Esophagus (tissue), 2 donors: ENCODE measurements around the gene GPM6B. TPM values are rescaled to one million over a fixed set of nuclear protein-coding genes. Genes with fewer than 3 reads are reported as not detected.

Experiments used
- H3K27ac ChIP-seq, 2 donors: one replicate each; pipeline ENCODE4 v1.5.1; 2013; ENCODE audit warnings: low read depth in 2 of 2, mild to moderate bottlenecking in 2 of 2, inconsistent platforms in 1 of 2, low read length in 1 of 2, moderate library complexity in 1 of 2
- H3K27me3 ChIP-seq, 2 donors: one replicate each; pipeline ENCODE4 v1.6.1; 2013; ENCODE audit warnings: low read length in 2 of 2, control low read depth in 1 of 2, mild to moderate bottlenecking in 1 of 2; ENCODE audit not compliant: insufficient read depth in 2 of 2, control insufficient read depth in 1 of 2
- H3K36me3 ChIP-seq, 2 donors: one replicate each; pipeline ENCODE4 v1.6.1; 2013; ENCODE audit warnings: low read length in 1 of 2; ENCODE audit not compliant: control insufficient read depth in 2 of 2, insufficient read depth in 2 of 2
- H3K4me1 ChIP-seq, 2 donors: one replicate each; pipeline ENCODE4 v1.6.1; 2013; ENCODE audit warnings: low read length in 1 of 2; ENCODE audit not compliant: control insufficient read depth in 2 of 2, insufficient read depth in 2 of 2
- H3K4me3 ChIP-seq, 2 donors: one replicate each; pipeline ENCODE4 v1.5.1; 2013; ENCODE audit warnings: low read length in 2 of 2, mild to moderate bottlenecking in 2 of 2, low read depth in 1 of 2, moderate library complexity in 1 of 2
- H3K9me3 ChIP-seq, 2 donors: one replicate each; pipeline ENCODE4 v1.6.1; 2013; ENCODE audit warnings: mild to moderate bottlenecking in 2 of 2, low read depth in 1 of 2, low read length in 1 of 2, moderate library complexity in 1 of 2; ENCODE audit not compliant: control insufficient read depth in 2 of 2, insufficient read depth in 1 of 2
- WGBS, 2 donors: extraction: QIAGEN DNeasy Blood & Tissue Kit; methylation state at CpG; one replicate each; pipeline ENCODE4 v1.1.7; 2013; 5-methylcytosine and 5-hydroxymethylcytosine counted together
- polyA plus RNA-seq, 2 donors: library from polyadenylated mRNA; stranded (reverse); fragments of 200-250 nt; gene quantifications; one replicate each; pipeline ENCODE4 v1.2.3, GENCODE V29; 2013
- donor health status: healthy with polysubstance abuse.
- donor health status: Bipolar disorder and iron deficiency.

The GPM6B gene
- polyA plus RNA-seq, 2 donors = 1.1 to 3.1 TPM

DNA sequence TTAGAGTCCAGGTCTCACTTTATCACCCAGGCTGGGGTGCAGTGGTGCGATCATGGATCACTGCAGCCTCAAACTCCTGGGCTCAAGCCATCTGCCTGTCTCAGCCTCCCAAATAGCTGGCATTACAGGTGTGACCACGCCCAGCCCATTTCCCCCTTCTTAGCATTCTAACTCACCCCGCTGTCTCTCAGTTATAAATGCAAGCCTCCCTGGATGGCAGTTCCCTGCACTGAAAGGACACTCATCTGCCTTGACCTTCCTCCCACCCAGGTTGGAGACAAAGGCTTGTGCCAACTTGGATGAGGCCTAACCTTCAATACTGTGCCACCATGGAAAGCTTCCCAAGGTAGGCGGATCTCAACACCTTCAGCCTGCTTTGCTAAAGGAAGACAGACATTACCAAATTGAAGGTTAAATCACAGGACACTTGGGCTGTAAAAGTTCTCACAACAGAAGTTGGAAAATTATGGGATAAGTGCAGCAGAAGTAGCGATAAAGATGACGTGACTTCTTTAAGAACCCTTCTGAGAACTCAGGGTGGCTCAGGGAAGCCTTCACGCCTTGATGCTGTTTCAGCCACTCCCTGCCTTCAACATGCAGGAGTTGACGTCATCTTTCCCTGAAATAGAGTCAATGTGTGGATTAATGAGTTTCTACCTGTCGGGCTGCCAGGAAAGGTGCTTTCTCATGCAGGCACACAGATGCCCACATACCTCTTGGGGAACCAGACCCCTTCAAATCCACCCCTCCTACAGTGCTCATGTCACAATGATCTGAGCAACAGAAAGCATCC, 10.6 kb upstream of the GPM6B start:
- Histone ChIP-seq H3K36me3 (no peaks in the 10 kb centered on the region), H3K4me3 (no peak overlapping the region), H3K9me3 (no peaks in the 10 kb centered on the region), H3K4me1 (peaks cover 0 to 3% of the 10 kb centered on the region in 2 donors), H3K27ac (peak overlapping the region; percentile 73 to 85), H3K27me3 (peaks cover 0 to 3% of the 10 kb centered on the region in 2 donors)
- 62 to 66% methylated on average over 9 of the region's 9 CpGs for WGBS, 2 donors

DNA sequence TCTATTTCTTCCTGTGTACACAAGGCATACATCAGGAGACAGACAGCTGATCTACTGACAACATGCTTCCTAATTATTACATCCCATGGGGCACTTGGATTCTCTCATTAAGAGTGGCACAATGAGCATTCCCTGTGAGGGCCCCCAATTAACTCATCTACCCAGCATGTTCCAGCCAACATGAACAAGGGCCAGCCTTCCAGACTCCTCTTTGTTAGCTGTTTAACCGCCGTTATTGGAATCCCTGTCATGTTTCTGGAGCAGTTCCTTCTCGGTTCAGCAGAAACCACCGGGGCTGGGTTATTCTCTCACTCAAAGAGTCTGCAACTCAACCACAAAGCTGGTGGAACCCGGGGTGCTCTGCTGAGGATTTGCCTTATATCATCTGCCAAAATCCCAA, 9.9 kb upstream of the GPM6B start:
- 76 to 84% methylated on average over 5 of the region's 5 CpGs for WGBS, 2 donors
- Histone ChIP-seq H3K9me3 (no peaks in the 10 kb centered on the region), H3K4me3 (no peak overlapping the region), H3K4me1 (peaks cover 0 to 3% of the 10 kb centered on the region in 2 donors), H3K36me3 (no peaks in the 10 kb centered on the region), H3K27me3 (peaks cover 0 to 3% of the 10 kb centered on the region in 2 donors), H3K27ac (peak overlapping the region; percentile 72 to 85)

DNA sequence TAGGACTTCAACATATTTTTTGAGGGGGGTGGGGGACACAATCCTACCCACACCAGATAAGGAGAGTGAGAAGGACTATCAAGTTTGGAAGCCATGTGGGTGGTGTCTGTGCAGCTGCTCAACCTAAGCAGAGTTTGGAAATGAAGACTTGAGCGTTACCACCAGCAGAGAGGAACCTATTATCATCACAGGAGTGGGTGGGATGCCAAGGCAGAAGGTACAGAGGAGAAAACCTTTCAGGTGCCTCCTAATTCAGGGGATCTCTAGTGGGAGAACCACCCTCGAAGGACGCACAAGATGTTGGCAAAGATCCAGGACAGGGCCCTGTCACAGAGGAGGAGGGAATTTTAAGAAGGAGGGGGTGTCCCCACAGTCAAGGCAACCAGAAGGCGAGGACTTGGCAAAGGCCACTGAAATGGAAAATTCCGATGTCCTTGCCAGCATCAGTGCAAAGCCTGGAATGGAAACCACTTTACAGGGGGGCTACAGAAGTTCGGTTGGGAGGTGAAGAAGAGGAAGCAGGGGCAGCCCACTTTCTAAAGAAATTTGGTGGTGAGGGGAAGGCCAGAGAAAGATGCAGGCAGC, 8.4 kb upstream of the GPM6B start:
- Histone ChIP-seq H3K4me3 (no peak overlapping the region), H3K27ac (no peak overlapping the region), H3K27me3 (no peaks in the 10 kb centered on the region), H3K4me1 (peaks cover 0 to 3% of the 10 kb centered on the region in 2 donors), H3K36me3 (no peaks in the 10 kb centered on the region), H3K9me3 (no peaks in the 10 kb centered on the region)
- 50 to 69% methylated on average over 6 of the region's 6 CpGs for WGBS, 2 donors

- H3K27me3 ChIP-seq = no peaks in the 10 kb centered on the region
- H3K36me3 ChIP-seq = no peaks in the 10 kb centered on the region
- no peaks in the 10 kb centered on the region for H3K9me3 ChIP-seq
- no peak overlapping the region for H3K4me3 ChIP-seq
- no peak overlapping the region for H3K27ac ChIP-seq
- peaks cover 0 to 3% of the 10 kb centered on the region in 2 donors for H3K4me1 ChIP-seq
- 86 to 87% methylated on average over 6 of the region's 6 CpGs for WGBS, 2 donors
These were observed 7.9 kb upstream of the GPM6B start for GRCh38 chrX:13824746-13825145.

GRCh38 chrX:13821738-13822137, 4.8 kb upstream of the GPM6B start:
- Histone ChIP-seq H3K36me3 (no peaks in the 10 kb centered on the region), H3K9me3 (no peaks in the 10 kb centered on the region), H3K27ac (no peak overlapping the region), H3K27me3 (peaks cover 0 to 3% of the 10 kb centered on the region in 2 donors), H3K4me1 (no peaks in the 10 kb centered on the region), H3K4me3 (no peak overlapping the region)
- 65 to 76% methylated on average over 6 of the region's 6 CpGs for WGBS, 2 donors

- Histone ChIP-seq H3K27me3 (peaks cover 0 to 6% of the 10 kb centered on the region in 2 donors), H3K4me3 (no peak overlapping the region)
- 87 to 90% methylated on average over 6 of the region's 6 CpGs for WGBS, 2 donors
These were observed 717 bp downstream of the GPM6B start for GRCh38 chrX:13816176-13816575.

DNA sequence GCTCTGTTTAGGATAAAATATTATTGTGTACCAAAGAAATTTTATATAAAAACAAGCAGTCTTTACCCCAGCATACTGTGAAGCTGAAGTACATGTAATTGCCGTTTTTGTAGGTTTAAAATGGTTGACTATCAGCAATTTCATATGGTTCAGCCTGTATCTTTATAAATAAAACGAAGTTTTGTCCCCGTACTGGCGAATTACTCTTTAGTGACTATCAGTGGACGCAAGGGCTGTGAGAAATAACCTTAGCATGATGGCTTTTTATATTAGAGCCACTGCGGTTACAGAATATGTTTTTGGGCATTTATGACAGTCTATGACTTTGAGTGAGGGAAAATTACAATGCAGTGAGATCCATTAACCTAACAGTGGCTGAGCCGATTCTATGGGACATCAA, 1.2 kb downstream of the GPM6B start:
- WGBS, 2 donors = 87 to 90% methylated on average over 7 of the region's 7 CpGs
- Histone ChIP-seq H3K36me3 (no peaks in the 10 kb centered on the region), H3K27me3 (peaks cover 0 to 6% of the 10 kb centered on the region in 2 donors), H3K4me3 (no peak overlapping the region), H3K4me1 (no peaks in the 10 kb centered on the region), H3K9me3 (no peaks in the 10 kb centered on the region), H3K27ac (no peak overlapping the region)

More at GRCh38 chrX:13816176-13816575, 717 bp downstream of the GPM6B start:
- H3K9me3 ChIP-seq = no peaks in the 10 kb centered on the region
- H3K27ac ChIP-seq = no peak overlapping the region
- H3K4me1 ChIP-seq = no peaks in the 10 kb centered on the region
- no peaks in the 10 kb centered on the region for H3K36me3 ChIP-seq

- Histone ChIP-seq H3K36me3 (no peaks in the 10 kb centered on the region), H3K4me3 (no peak overlapping the region), H3K27me3 (no peaks in the 10 kb centered on the region), H3K4me1 (no peaks in the 10 kb centered on the region), H3K9me3 (no peaks in the 10 kb centered on the region), H3K27ac (no peak overlapping the region)
These were observed 8.0 kb downstream of the GPM6B start for GRCh38 chrX:13808865-13809264.

DNA sequence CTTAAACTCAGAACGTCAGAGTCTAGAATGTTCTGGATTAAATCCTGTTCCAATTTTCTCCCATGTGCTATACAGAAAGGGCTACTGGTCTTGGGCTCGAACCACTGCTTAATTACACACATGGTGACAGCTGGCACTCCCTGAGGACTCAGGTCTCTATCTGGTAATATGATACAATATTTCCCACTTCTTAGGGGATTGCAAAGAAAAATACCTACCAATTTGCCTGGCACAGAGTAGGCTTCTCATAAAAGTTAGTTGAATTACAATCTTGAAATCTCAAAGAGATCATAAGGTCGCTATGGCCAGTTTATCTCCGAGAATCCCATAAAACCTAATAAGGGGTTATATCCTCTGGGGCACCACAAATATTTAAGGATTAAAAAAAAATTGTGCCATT, 8.6 kb downstream of the GPM6B start:
- WGBS, 2 donors = 75 to 78% methylated on average over 4 of the region's 4 CpGs
- H3K4me1 ChIP-seq = no peaks in the 10 kb centered on the region
- no peaks in the 10 kb centered on the region for H3K36me3 ChIP-seq
- no peak overlapping the region for H3K27ac ChIP-seq
- H3K9me3 ChIP-seq = no peaks in the 10 kb centered on the region
- H3K27me3 ChIP-seq = no peaks in the 10 kb centered on the region
- H3K4me3 ChIP-seq = no peak overlapping the region

DNA sequence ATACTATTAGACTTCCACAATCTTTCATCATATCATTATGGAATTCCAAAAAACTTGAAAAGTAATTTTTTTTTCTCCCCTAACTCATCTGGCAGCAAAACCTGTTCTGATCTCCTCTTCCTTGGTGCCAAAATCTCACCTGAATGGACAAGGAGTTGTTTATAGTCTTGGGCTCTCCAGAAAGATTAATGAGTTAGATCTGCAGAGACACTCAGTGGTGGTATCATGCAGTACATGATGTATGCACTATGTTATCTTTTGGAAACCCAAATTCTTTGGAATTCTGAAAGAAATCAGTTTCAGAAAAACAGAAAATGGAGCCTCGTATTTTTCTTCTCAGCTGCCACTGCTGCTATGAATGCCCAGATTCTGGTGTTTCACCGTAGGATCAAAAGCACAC, 11.7 kb downstream of the GPM6B start:
- Histone ChIP-seq H3K4me1 (no peaks in the 10 kb centered on the region), H3K36me3 (no peaks in the 10 kb centered on the region), H3K9me3 (no peaks in the 10 kb centered on the region), H3K27me3 (no peaks in the 10 kb centered on the region), H3K4me3 (no peak overlapping the region), H3K27ac (no peak overlapping the region)
- 83 to 85% methylated on average over 2 of the region's 2 CpGs for WGBS, 2 donors
